A549 (cell line): ENCODE measurements around the gene LAT. TPM values are rescaled to one million over a fixed set of nuclear protein-coding genes. Genes with fewer than 3 reads are reported as not detected.

Experiments used
- polyA plus RNA-seq, 4 experiments: library from polyadenylated mRNA; depleted of rRNA in 3 of 4; stranded (reverse); fragments of >200 nt; fragmentation: RNase III in 1 of 4; extraction: RNeasy Plus Mini Kit Qiagen cat#74134 plus additional on column Dnase treatment in 1 of 4; gene quantifications; 2 replicates in 3 of 4; 3 replicates in 1 of 4; pipeline ENCODE4 v1.2.3, GENCODE V29; 2011 to 2017

LAT gene
- polyA plus RNA-seq, 2 of the 4 experiments (the other 2 are of a cell fraction): 0.85 to 3.3 TPM

Other genes starting within 250 kb of the LAT start
- gene NPIPB9, start 233.3 kb upstream of the LAT start, polyA plus RNA-seq (2011; rRNA removed): 4.6 and 4.9 TPM in 2 replicates
- gene NPIPB9, start 233.3 kb upstream of the LAT start, polyA plus RNA-seq (2017; fragmentation: RNase III; extraction: RNeasy Plus Mini Kit Qiagen cat#74134 plus additional on column Dnase treatment): 1.7 to 2.5 TPM (median 2.1 TPM) in 3 replicates
- 28.4 and 42.5 TPM in 2 replicates for gene ATXN2L, start 162.1 kb upstream of the LAT start, polyA plus RNA-seq (2011; rRNA removed)
- 134 to 137 TPM (median 135 TPM) in 3 replicates for gene ATXN2L, start 162.1 kb upstream of the LAT start, polyA plus RNA-seq (2017; fragmentation: RNase III; extraction: RNeasy Plus Mini Kit Qiagen cat#74134 plus additional on column Dnase treatment)
- 139 and 159 TPM in 2 replicates for gene TUFM, start 138.7 kb upstream of the LAT start, polyA plus RNA-seq (2011; rRNA removed)
- gene TUFM, start 138.7 kb upstream of the LAT start, polyA plus RNA-seq (2017; fragmentation: RNase III; extraction: RNeasy Plus Mini Kit Qiagen cat#74134 plus additional on column Dnase treatment): 252 to 267 TPM (median 260 TPM) in 3 replicates
- gene SH2B1, start 121.2 kb upstream of the LAT start, polyA plus RNA-seq (2011; rRNA removed): 10.7 and 12.3 TPM in 2 replicates
- gene SH2B1, start 121.2 kb upstream of the LAT start, polyA plus RNA-seq (2017; fragmentation: RNase III; extraction: RNeasy Plus Mini Kit Qiagen cat#74134 plus additional on column Dnase treatment): 25.9 to 31.0 TPM (median 26.7 TPM) in 3 replicates
- gene ATP2A1, start 106.6 kb upstream of the LAT start, polyA plus RNA-seq (2011; rRNA removed): 0.96 and 1.1 TPM in 2 replicates
- 1.5 to 5.2 TPM (median 2.3 TPM) in 3 replicates for gene ATP2A1, start 106.6 kb upstream of the LAT start, polyA plus RNA-seq (2017; fragmentation: RNase III; extraction: RNeasy Plus Mini Kit Qiagen cat#74134 plus additional on column Dnase treatment)
- 5.4 and 6.0 TPM in 2 replicates for gene RABEP2, start 59.8 kb upstream of the LAT start, polyA plus RNA-seq (2011; rRNA removed)
- gene RABEP2, start 59.8 kb upstream of the LAT start, polyA plus RNA-seq (2017; fragmentation: RNase III; extraction: RNeasy Plus Mini Kit Qiagen cat#74134 plus additional on column Dnase treatment): 13.7 to 15.6 TPM (median 14.5 TPM) in 3 replicates
- gene CD19, start 53.1 kb upstream of the LAT start, polyA plus RNA-seq (2011; rRNA removed): not detected in 2 replicates
- gene CD19, start 53.1 kb upstream of the LAT start, polyA plus RNA-seq (2017; fragmentation: RNase III; extraction: RNeasy Plus Mini Kit Qiagen cat#74134 plus additional on column Dnase treatment): not detected in 3 replicates
- 32.2 and 35.7 TPM in 2 replicates for gene NFATC2IP, start 34.1 kb upstream of the LAT start, polyA plus RNA-seq (2011; rRNA removed)
- 29.7 to 31.4 TPM (median 30.3 TPM) in 3 replicates for gene NFATC2IP, start 34.1 kb upstream of the LAT start, polyA plus RNA-seq (2017; fragmentation: RNase III; extraction: RNeasy Plus Mini Kit Qiagen cat#74134 plus additional on column Dnase treatment)
- gene SPNS1, start 10.3 kb upstream of the LAT start, polyA plus RNA-seq (2011; rRNA removed): 16.9 and 27.0 TPM in 2 replicates
- gene SPNS1, start 10.3 kb upstream of the LAT start, polyA plus RNA-seq (2017; fragmentation: RNase III; extraction: RNeasy Plus Mini Kit Qiagen cat#74134 plus additional on column Dnase treatment): 29.6 to 35.4 TPM (median 35.1 TPM) in 3 replicates